Spleen (tissue), 7 donors: ENCODE measurements around the gene HS2ST1.

Experiments
- CTCF ChIP-seq, 11 experiments: fragments of 200-600 bp in 7 of 11; fragments of 450-650 bp in 4 of 11; sonication (generic) in 4 of 11; IDR thresholded peaks in 8 of 11; conservative IDR thresholded peaks in 3 of 11; 1 replicate in 7 of 11; 2 replicates in 4 of 11; pipeline versions ENCODE4 v1.4.0 to v1.8.0; 2016 to 2021; ENCODE audit warnings: antibody characterized with exemption in 11 of 11, inconsistent platforms in 4 of 11, mild to moderate bottlenecking in 1 of 11
- POLR2A ChIP-seq, 3 donors: fragments of 450-650 bp; IDR thresholded peaks; one replicate each; pipeline ENCODE4 v1.5.1; 2017; ENCODE audit warnings: antibody characterized with exemption in 3 of 3, mild to moderate bottlenecking in 1 of 3
- POLR2AphosphoS5 ChIP-seq, 3 donors: sonication (generic); formaldehyde crosslinking; IDR thresholded peaks; one replicate each; pipeline ENCODE4 v1.5.1; 2017; ENCODE audit warnings: antibody characterized with exemption in 3 of 3
- donor health status: DM: no; HTN: no; CAD: no; lungs with moderate emphysema.
- donor health status: DM: no; HTN: no; CAD: no.
- donor health status: DM: no; HTN: no; CAD: no.

DNA sequence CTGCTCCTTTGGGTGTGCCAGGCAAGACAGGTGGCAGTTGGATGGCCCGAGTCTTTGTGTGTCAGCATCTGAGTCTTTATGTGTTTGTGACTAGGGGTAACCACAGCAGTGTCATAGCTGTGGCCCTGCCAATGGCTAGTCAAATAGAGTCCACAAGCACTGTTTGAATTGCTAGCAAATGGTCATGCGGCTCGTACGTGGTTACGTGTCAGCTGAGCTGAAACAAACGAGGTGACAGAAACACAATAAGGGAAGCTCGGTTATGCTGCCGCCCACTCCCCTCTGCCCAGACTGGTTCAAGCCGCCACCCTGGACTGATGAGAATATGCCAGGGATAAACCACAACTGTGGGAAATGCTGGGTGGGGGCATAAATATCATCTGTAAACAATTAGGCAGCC, 239.9 kb downstream of the HS2ST1 start:
- no peak for TF ChIP-seq CTCF (IDR thresholded peaks at IDR 0.05 in 8 of 11, conservative IDR thresholded peaks at IDR 0.05 in 3 of 11)
- TF ChIP-seq POLR2AphosphoS5 (IDR thresholded peaks at IDR 0.05): no peak
- no peak for TF ChIP-seq POLR2A (IDR thresholded peaks at IDR 0.05)
